ENCODE measurements around the gene WWOX.

GRCh38 chr16:79071424-79071823 is 972.0 kb downstream of the WWOX start:
- TF ChIP-seq POLR2AphosphoS5 (IDR thresholded peaks at IDR 0.05) (no peak), POLR2A (IDR thresholded peaks at IDR 0.05) (no peak)
- TF ChIP-seq, protein P1, sequence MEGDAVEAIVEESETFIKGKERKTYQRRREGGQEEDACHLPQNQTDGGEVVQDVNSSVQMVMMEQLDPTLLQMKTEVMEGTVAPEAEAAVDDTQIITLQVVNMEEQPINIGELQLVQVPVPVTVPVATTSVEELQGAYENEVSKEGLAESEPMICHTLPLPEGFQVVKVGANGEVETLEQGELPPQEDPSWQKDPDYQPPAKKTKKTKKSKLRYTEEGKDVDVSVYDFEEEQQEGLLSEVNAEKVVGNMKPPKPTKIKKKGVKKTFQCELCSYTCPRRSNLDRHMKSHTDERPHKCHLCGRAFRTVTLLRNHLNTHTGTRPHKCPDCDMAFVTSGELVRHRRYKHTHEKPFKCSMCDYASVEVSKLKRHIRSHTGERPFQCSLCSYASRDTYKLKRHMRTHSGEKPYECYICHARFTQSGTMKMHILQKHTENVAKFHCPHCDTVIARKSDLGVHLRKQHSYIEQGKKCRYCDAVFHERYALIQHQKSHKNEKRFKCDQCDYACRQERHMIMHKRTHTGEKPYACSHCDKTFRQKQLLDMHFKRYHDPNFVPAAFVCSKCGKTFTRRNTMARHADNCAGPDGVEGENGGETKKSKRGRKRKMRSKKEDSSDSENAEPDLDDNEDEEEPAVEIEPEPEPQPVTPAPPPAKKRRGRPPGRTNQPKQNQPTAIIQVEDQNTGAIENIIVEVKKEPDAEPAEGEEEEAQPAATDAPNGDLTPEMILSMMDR (IDR thresholded peaks at IDR 0.05 in 8 of 11, conservative IDR thresholded peaks at IDR 0.05 in 3 of 11) = no peak
